COLO829 (cell line): ENCODE data around the gene VWA8.
A peak's percentile ranks its signal among the peaks of the same experiment; 100 is the strongest.

Source experiments
- DNase-seq: peaks from one replicate; pipeline ENCODE4 v3.0.0; 2012; ENCODE audit warnings: low spot score

VWA8 gene

DNA sequence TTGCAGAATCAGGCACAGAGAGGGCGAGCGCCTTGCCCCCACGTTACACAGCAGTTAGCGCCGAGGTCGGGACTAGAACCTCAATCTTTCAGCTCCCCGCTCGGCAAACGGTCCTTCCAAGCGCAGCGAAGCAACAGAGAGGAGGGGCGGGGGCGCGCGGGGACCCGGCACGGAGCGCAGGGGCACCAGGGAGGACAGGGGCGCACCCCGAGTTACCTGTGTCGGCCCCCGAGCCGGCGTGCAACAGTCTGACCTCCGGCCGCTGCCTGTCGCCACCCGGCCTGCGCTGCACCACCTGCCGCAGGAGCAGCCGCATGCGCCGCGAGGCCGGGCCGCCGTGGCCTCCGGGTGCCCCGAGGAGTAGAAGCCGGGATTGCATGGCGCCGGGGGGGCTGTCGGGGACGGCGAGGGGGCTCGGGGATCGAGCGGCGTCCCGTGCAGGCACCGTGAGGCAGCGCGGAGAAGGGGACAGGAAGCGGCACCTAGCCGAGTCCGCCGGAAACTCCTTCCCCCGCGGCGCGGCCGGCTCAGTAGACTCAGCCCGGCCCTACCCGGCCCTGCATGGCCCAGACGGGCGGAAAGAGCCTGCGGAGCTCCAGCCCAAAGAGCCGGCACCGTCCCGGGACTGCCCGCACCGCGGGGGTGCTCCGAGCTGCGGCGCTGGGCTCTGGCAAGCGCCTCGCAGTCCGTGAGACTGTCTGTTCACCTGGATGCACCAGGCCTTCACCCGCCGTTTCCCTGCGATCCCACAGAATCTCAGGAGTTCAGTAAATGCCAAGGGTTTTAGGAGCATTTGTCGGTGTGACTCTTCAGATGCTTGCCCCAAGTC is at the start of gene VWA8:
TSS of gene VWA8 (minus strand) at position 473 of the 829 bp plus-strand sequence. CDS start at position 379, 94 bp downstream.
- peak; percentile 62 for DNase-seq

- DNase-seq = no peak
Observed at GRCh38 chr13:42009057-42009456, 48.1 kb upstream of the VWA8 start.

- no peak for DNase-seq
Observed at GRCh38 chr13:42007844-42008243, 46.9 kb upstream of the VWA8 start.

GRCh38 chr13:42002066-42002465 is 41.2 kb upstream of the VWA8 start:
- DNase-seq = no peak

DNA sequence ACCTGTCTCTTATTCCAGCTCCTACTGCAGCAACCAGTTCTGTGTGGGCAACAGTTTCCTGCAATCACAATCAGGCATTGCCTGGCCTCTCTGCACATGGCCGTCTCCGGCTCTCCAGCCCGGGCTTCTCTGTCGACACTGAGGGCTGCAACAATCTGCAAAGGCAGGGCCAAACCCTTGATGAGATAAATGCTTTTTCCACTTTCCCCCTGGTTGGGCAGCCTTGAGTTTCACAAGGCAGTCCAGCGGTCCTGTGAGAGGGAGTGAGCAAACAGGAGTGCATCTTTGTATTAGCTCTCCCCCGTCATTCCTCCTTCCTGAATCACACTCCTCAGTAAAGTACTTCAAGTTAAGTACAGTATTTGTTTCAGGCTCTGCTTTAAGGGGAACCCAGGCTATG is 40.7 kb upstream of the VWA8 start:
- DNase-seq = no peak

DNA sequence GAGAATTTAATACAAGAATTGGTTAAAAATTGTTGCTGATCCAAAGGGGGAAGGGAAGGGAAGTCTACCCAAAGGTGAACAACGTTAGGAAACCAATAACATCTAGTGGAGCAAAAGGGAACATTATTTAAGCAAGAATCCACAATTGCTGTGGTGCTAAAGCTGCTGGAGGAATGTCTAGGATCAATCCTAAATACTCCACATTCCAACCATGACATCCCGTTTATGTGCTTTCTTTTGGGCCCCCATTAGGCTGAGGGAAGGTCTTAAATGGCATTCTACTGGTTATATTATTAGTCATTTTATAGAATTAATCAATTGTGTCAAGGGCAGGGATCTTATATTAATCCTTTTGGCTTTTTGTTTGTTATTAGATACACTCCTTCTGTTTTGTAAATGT is 39.9 kb upstream of the VWA8 start:
- no peak for DNase-seq

GRCh38 chr13:41997396-41997795 is 36.5 kb upstream of the VWA8 start:
- no peak for DNase-seq

DNA sequence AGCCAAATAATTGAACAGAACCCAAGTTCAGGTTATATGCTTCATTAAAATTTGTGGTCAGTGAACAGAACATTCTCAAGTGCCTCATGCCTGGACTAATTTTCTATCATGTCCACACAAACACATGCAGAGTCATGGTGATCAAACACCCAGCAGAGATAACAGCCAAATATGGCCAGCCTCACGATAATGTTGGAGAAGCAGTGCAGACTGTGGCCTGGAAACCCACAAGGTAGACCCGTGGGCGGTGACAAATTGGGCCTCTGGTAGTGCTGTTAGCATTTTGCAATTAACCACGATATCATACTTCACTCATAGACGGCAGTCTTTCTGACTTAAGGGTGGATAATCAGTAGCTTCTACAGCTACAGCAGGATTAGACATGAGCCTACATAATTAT is 35.0 kb upstream of the VWA8 start:
- DNase-seq = no peak

DNA sequence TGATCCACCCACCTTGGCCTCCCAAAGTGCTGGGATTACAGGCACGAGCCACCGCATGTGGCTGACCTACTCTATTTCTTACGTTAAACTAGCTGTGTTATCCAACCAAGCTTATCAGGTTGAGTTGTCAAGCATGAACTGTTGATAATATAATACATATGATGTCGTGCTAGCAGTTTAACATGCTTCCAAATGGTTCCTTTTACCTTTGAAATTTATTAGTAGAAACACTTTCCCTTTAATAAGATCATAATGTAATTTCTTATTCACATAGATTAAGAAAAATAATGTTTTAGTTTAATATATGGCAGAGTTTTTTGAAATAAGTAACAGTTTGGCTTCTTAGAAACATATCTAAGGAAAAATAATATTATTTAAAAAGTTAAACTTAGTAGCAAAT is 34.4 kb upstream of the VWA8 start:
- no peak for DNase-seq

- DNase-seq = no peak
Observed at GRCh38 chr13:41994696-41995095, 33.8 kb upstream of the VWA8 start.

- no peak for DNase-seq
Observed at GRCh38 chr13:41991936-41992335, 31.0 kb upstream of the VWA8 start.

- no peak for DNase-seq
Observed at GRCh38 chr13:41988244-41988643, 27.3 kb upstream of the VWA8 start.

DNA sequence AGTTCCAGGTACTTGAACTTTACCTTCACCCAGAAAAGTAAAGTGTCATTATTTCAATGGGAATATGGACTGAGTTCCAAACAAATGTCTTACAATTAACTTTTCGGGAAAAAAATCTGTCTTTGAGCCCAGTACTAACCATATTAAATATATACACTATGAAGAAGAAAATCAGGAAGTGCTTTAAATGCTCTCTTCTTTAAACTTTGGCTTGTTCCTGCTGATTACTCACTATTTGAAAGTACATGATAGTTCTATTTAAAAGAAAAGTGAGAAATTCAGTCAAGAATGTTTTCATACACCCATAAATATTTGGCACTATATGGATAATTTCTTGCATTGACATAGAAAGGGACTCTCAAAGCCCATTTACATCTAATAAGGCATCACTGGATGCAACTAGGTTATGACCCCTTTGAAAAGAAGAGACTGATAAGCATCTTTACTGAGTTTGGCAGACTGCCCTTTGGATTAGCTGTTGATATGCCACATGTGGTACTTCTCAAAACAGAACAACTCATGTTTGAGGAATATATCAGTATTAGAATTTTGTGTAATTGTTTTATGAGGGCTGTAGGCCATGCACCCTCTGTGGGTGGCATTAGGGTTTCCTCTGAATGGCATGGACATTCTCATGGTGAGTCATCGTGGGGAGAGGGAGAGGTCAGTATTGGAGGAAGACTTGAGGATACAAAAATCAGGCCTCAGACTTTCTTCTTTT is 25.0 kb upstream of the VWA8 start:
- peak; percentile 20 for DNase-seq

DNA sequence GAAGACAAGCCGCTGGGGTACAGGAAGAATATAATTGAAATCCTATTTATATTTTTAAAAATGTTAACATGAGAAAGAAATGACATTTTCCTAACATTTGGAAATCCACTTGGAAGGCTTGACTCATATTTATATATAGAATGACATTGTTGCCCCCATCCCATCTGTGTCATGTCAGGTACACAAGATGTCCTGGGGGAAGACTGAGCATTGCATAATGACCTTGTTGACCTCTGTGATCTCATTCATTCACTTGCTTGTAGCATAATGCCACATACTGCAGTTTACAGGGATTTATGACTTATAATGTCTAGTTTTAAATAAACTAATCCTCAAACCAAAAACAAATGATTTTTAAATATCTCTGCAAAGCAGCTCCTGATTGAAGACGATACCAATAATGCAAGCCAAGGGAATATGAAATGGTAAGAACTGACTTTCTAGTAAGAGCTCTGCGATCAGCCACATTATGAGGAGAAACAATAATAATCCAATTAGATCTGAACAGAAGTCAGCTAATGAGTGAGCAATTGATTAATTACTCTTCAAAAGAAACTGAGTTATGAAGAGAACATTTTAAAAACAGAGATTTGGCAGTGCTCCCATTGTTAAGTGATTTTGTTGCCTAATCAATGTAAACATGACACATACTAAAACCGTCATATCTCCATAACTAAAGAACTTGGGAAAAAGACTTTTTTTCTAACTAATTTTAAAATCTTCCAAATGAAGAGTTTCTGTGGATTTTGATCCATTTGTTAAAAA is 21.2 kb upstream of the VWA8 start:
- DNase-seq = no peak

GRCh38 chr13:41978007-41978406 is 17.1 kb upstream of the VWA8 start:
- no peak for DNase-seq

GRCh38 chr13:41976476-41976875 is 15.6 kb upstream of the VWA8 start:
- no peak for DNase-seq

DNA sequence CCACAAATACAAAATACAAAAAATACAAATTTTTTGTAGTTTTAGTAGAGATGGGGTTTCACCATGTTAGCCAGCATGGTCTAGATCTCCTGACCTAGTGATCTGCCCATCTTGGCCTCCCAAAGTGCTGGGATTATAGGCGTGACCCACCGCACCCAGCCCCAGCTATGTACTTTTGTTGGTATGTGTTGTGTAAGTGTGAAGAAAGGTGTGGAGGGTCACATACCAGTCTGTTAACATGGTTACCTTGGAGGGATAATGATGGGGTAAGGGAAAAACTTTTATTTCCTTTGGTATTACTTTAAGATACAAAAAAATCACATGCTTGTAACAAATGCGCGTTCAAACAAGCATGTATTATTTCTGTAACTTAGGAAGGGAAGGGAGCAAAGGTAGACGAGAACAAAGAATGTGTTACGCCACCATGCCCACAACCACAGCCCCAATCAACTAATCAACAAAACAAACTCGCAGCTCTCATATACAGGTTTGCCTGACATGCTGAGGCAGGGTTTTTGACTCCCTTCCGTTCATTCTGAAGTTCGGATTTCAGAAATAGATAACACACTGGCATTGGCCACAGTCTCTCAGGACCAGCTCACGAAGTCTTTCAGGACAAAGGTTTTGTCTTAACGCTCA is 13.5 kb upstream of the VWA8 start:
- DNase-seq = no peak

DNA sequence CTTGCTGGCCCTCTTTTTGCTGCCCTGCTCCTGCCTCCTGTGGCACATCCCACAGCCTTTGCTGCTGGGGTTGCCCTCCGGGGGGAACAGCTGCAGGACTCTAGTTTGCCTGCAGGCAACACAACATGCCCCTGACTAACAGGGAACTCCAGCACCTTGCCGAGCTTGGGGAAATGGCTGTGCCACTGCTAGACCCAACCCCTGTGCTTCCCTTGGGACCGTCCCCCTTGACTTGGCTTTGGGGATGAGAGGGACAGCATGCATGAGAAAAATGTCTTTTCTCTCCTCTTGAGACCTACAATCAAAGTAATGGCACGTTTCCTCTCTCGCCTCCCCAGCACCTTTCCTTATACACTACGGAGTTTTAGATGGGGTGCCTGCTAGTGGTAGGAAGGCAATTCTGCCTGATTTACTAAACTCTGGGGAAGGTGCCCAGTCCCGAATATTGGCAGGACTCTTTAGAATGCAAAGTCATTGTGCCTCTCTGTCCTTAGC is 12.4 kb upstream of the VWA8 start:
- no peak for DNase-seq

DNA sequence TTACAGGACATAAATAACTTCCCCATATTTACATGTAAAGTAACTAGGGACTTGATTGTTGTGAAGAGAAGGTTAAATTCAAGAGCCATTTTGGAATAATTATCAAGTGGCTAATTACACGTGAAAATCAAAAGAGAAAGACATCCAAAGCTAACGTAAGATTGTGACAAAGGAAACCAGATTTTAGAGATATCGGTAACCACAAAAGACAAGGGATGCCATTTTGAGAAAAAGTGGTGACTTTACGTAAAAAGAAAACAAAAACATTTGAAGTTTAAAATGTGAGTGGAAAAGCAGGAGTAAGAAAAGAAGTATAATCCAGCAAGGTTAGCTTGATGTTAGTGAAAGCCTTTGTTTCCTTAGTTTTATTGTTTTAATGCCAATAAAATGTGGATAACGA is 10.9 kb upstream of the VWA8 start:
- DNase-seq = no peak

- DNase-seq = no peak
Observed at GRCh38 chr13:41970918-41971317, 10.0 kb upstream of the VWA8 start.

- DNase-seq = no peak
Observed at GRCh38 chr13:41970022-41970421, 9.1 kb upstream of the VWA8 start.

DNA sequence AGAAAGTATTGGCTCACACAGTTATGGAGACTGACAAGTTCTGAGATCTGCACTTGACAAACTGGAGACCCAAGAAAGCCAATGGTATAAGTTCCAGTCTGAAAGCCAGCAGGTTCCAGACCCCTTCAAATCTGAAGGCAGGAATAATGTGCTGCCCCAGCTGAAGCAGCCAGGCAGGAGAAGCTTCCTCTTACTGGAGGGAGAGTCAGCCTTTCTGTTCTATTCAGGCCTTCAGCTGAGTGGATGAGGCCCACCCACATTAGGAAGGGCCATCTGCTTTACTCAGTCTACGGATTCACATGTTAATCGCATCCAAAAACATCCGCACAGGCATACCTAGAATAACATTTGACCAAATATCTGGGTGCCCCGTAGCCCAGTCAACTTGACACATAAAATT is 8.2 kb upstream of the VWA8 start:
- no peak for DNase-seq
